Embryonic facial prominence (tissue), 1 donor: ENCODE data around the gene HNRNPUL1.

ENCODE experiments used
- DNase-seq: peaks from one replicate; pipeline ENCODE4 v3.0.0-alpha.2; 2016; ENCODE audit errors: extremely low spot score

HNRNPUL1 gene

DNA sequence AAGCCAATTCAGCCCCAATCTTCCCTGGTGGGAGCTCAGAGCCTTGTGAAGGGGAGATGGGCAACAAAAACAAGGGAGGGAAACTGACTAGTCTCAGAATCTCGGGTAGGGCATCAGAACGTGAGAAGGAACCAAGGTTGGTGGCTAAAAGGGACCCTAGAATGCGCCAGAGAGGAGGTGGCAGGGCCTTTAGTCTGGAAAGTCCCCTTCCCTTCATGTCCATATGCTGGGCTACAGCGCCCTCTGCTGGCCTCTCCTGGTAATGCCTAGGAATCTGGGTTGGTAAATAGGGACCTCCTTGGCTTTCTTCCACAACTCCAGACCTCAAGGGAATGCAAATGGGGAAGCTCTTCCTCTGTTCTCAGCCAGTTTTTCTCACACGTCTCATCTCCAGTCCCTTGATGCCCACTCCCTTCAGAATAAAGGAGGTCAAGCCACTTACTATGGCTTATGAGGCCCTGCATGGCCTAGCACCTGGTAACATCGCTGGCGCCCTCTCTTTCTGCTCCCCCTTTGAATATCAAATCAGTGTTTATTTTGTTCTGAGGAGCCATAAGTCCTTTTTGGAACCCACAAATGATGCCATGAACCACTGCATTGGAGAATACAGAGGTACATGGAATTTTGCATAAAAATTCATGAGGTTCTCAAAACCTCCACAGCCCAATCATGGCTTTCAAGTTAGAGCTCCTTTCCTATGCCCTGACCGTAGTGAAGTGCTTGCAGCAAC lies 44.4 kb downstream of the HNRNPUL1 start:
- peak; percentile 69 for DNase-seq

DNA sequence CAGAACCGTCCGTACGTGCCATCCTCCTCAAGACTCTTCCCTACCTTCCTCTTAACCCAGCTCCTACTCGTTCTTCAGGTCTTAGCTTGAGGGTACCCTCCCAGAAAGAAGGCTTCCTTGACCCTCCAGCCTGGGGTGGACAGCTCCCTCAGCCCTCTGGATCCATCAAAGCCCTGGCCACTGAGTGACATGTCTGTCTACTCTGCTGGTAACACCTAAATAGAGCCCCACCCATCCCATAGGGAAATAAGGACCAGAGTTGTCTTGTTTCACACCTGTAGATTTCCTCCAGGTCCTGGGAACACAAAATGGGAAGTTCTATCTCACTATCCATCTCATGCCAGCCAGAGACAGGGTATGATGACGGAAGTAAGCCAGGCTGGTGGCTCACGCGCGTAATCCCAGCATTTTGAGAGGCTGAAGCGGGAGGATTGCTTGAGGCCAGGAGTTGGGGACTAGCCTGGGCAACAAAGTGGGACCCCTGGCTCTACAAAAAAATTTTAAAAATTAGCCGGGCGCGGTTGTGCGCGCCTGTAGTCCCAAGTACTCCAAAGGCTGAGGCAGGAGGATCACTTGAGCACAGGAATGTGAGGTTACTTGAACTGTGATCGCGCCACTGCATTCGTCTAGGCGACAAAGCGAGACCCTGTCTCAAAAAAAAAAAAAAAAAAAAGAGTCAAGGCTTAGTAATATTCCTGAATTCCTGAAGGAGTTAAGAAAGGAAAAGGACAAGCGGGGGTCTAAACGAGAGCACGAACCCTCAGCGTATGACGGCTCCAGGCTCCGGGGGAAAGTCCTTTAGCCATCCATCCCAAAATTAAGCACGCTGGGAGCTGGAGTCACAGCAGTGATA lies 45.2 kb downstream of the HNRNPUL1 start:
- no peak for DNase-seq

DNA sequence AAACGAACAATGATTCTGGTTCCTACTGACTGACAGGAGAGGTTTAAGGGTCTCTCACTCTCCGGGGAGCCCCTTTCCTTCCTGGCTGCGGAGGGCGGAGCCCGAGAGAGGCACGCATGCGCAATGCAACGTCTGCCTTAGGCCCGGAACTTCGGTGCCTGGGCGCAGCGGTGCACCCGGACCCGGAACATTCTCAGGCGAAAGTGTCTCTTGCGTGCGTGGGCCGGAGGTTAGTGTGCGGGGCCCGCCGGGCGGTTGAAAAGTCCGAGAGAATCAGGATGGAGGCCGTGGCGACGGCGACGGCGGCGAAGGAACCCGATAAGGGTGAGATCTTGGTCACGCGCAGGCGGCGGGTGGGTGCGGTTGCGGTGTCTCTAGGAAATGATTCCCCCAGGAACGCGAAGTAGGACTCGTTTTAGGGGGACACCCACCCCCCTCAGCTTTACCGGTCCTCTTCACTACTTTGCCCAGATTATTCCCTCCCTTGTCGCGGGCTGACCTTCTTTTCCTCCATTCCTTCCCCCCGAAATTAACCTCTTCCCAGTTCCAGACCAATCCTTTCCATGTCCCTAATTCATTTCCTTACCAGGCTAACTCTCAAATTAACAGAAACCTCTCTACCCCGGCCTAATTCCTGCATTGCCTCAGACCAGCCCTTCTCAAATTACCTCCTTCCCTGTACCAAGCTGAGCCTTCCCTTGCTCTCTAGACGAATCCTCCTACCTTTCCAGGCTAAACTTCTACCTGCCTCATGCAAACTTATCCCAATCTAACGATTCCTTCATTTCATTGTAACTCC lies 46.1 kb downstream of the HNRNPUL1 start, which contains the start of gene CCDC97:
Gene CCDC97, plus strand, starts transcription at position 140 of the 799 bp plus-strand sequence. Its CDS starts 139 bp downstream, at position 279.
- DNase-seq = peak; percentile 79

DNA sequence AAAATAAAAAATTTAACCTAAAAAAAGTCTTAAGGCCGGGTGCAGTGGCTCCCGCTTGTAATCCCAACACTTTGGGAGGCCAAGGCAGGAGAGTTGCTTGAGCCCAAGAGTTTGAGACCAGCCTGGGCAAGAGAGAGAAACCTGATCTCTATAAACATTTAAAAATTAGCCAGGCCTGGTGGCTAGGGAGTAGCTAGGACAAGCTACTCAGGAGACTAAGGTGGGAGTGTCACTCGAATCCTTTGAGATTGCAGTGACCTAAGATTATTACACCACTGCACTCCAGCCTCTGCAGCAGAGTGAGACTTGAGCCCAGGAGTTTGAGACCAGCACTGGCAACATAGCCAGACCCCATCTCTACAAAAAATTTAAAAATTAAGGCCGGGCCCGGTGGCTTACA lies 46.9 kb downstream of the HNRNPUL1 start:
- no peak for DNase-seq

DNA sequence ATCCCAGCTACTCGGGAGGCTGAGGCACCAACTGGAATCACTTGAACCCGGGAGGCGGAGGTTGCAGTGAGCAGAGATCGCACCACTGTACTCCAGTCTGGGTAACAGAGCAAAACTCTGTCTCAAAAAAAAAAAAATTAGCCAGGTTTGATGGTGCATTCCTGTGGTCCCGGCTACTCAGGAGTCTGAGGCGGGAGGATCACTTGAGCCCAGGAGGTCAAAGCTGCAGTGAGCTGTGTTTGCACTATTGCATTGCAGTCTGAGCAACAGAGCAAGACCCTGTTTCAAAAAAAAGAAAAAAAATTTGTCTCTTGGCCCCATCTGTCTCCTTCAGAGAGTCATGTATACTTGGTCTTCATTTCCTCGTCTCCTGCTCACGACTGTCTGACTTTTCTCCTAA lies 47.4 kb downstream of the HNRNPUL1 start:
- no peak for DNase-seq

DNA sequence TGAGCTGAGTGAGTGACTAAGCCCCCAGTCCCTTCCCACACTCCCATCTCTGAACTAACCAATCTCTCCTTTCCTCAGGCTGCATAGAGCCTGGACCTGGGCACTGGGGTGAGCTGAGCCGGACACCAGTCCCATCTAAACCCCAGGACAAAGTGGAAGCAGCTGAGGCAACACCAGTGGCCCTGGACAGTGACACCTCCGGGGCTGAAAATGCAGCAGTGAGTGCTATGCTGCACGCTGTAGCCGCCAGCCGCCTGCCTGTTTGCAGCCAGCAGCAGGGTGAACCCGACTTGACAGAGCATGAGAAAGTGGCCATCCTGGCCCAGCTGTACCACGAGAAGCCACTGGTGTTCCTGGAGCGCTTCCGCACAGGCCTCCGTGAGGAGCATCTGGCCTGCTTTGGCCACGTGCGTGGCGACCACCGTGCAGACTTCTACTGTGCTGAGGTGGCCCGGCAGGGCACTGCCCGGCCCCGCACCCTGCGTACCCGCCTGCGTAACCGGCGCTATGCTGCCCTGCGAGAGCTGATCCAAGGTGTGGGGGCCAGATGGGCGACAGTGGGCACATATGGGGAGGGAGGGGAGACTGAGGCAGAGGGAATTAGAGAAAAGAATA lies 52.2 kb downstream of the HNRNPUL1 start:
- no peak for DNase-seq

DNA sequence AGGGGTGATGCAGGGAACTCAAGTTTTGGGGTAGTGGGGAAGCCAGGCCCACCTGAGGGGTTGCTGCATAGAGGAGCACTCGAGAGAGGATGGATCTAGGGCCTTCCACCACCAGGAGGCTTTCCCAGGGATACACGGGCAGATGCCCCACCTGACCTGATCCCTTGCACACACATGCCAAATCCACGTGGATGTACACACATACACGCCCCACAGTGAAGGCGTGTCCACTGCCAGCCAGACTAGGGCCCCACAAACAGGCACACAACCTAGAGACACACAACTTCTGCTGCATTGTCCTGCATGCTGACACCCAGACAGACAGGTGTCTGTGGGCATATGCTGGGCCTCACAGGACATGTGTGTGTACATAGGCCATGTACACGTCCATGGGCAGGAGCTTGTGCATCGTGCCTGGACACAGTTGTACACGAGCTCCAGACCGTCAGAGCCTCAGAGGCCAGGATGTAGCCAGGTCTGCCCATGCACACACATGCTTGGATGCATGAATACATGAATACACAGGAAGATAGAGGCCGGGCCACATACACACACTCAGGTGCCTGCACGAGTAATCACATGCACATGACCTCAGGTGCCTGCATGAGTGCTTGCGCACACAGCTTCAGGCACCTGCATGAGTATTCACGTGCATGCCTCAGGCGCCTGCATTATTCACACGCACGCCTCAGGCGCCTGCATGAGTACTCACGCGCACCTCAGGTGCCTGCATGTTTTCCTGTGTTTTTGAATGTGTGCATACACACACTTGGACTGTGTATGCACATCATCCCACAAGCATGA lies 54.7 kb downstream of the HNRNPUL1 start:
- DNase-seq = no peak

DNA sequence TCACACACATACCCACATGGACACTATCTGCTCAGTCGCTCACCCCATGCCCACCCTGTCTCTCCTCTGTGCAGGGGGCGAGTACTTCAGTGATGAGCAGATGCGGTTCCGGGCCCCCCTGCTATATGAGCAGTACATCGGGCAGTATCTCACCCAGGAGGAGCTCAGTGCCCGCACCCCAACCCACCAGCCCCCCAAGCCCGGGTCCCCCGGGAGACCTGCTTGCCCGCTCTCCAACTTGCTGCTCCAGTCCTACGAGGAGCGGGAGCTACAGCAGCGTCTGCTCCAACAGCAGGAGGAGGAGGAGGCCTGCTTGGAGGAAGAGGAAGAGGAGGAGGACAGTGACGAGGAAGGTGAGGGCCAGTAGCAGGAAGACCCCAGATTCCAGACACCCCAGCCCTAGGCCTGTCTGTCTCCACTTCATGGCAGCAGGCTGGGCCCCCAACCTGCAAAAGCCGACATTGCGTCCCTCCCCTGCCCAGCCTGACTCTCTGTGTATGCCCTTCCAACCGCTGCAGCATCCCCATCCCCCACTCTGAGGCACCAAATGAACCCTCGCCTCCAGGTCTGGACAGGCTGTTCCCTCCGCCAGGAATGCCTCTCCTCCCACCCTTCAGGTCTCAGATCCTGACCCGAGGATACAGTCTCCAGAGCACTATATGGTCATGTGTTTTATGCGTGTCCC lies 55.5 kb downstream of the HNRNPUL1 start:
- DNase-seq = no peak

DNA sequence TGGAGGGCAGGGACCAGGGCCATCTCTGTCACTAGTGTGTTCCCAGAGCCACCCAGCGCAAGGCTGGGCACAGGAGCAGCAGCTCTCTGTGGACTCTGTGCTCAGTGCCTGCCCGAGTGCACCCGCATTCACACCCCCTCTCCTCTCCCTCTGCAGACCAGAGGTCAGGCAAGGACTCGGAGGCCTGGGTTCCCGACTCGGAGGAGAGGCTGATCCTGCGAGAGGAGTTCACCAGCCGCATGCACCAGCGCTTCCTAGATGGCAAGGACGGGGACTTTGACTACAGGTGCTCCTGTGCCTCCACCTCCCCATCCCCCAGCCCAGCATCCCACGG lies 56.0 kb downstream of the HNRNPUL1 start:
- no peak for DNase-seq

DNA sequence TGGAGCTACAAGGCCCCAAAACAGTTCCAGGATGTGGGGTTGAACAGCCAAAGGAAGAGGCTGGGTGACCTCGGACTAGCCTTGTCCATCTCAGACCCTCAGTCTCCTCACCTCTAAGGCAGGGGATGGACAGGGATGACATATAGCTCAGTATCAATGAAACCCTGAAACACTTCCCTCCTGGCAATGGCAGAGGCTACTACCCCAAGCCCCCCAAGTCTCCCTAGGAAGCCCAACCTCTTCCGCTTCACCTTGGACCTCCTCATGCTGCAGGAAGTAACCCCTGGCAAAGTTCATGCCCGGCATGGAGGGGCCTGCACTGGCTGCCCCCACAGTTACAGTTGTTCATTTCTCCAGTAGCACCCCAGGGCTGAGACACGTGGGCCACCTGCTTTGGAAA lies 56.4 kb downstream of the HNRNPUL1 start:
- no peak for DNase-seq

DNA sequence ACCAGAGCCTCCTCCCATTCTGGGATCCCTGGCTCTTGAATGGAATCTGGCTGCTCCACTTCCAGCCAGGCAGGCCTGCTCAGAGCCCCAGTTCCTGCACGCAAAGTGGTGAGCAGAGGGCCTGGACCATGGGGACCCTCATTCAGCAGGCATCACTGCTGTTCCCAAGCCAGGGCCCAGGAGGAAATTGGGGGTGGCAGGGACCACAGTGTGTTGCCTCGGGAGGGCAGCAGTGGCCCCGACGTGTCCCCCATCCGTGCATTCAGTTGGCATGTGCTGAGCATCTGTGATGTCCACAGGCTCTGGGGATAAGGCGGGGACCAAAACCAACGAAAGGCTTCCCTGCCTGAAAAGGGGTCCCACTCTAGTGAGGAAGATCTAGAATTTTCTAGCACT lies 57.0 kb downstream of the HNRNPUL1 start:
- no peak for DNase-seq

DNA sequence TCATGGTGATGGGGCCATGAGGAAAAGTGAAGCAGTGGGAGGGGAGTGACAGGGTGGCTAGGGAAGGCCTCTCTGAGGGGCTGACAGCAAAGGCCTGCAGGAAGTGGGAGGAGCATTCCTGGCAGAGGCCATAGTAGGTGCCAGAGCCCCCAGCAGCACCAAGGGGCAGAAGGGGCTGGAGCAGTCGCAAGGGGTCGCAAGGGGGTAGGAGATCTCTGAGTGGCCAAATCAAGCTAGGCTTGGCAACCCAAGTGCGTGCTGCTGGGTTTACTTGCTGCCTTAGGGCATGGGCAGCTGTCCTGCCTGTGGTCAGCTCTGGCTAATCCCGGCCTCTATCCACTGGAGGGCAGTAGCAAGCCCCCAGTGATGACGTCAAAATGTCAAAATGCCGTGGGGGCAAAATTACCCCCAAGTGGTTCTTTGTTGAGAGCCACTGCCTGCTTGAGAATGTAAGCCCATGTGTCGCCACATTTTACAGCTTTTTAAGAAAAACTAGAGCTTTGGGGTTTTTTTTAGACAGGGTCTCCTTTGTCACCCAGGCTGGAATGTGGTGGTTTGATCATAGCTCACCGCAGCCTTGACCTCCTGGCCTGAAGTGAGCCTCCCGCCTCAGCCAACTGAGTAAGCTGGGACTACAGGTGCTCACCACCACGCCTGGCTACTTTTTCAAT lies 57.6 kb downstream of the HNRNPUL1 start:
- no peak for DNase-seq

DNA sequence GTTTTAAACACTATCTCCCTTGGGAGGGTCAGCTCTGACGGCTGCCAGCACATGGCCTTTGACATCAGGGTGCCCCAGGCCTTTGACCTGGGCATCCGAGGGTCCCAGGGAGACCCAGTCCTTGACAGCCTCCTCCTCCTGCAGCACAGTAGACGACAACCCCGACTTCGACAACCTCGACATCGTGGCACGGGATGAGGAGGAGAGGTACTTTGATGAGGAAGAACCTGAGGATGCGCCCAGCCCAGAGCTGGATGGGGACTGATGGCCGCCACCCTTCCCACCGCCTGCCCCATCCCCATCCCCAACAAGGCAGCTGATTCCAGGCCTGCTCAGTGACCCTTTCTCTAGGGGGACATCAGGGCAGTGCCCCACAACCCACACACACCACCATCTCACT lies 58.3 kb downstream of the HNRNPUL1 start:
- DNase-seq = no peak

DNA sequence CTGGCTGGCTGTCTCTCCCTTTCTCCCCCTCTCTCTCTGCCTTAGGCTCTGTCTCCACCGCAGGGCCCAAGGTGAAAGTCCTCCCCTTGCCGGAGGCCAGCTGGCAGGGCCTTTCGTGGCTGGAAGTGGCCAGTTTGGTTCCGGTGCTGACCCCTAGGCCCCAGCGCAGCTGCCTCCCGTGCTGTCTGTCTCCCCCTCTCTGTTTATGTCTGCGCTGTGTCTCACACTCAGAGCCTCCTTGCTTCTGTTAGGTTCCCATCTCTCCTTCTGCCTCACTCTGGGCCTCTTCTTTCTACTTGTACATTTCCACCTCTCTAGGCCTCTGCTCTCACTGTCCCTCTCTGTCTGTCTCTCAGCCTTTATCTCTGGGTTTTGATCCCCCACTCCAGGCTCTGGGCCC lies 58.9 kb downstream of the HNRNPUL1 start:
- DNase-seq = no peak

DNA sequence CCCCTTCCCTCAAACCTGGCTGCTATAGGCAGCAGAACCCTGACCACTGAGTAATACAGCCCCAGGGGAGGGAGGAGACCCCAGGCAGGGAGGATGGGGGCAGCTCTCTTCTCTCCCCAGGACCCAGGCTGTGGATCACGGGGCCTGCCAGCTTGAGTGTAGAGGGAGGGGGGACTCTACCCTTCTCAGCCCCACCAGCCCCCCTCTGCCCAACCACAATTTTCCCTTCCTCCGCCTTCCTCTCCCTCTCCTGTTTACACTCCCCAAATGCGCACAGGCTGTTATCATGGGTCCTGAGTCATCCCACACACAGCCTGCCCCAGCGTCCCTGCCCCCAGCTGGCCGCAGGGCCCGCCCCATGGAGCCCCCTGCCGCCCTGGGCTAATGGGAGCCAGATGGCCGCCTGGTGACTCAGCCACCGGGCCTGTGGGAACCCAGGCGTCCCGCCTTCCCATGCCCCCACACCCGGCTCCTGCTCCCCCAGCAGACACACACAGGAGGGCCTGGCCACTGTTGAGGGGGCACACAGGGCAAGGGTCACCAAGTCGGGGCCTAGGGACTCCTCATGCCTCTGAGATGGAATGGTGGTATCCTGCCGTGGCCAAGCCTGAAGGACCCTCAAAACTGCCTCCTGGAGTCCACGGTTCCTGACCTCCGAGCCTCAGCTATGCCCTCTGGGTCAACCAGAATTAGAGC lies 59.4 kb downstream of the HNRNPUL1 start:
- DNase-seq = no peak

DNA sequence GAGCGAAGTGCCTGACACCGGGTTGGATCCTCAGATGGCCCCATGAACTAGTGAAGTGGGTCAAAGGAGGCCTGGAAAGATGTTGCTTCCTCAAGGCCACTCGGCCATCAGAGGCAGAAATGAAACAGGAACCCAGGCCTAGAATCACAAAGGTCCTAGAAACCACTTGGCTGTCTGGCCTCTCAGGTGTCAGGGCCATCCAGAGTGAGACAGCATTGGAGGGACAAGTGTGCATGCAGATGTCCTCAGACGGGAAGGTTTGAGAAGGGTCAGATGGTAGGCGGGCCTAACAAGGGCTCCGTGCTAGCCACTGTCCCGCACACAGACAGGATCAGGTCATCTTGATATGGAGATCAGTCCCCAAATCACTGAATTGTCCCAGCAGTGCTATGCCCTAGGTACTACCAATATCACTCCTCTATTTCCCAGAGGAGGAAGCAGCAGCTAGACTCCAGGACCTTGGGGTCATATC lies 60.1 kb downstream of the HNRNPUL1 start:
- DNase-seq = no peak

DNA sequence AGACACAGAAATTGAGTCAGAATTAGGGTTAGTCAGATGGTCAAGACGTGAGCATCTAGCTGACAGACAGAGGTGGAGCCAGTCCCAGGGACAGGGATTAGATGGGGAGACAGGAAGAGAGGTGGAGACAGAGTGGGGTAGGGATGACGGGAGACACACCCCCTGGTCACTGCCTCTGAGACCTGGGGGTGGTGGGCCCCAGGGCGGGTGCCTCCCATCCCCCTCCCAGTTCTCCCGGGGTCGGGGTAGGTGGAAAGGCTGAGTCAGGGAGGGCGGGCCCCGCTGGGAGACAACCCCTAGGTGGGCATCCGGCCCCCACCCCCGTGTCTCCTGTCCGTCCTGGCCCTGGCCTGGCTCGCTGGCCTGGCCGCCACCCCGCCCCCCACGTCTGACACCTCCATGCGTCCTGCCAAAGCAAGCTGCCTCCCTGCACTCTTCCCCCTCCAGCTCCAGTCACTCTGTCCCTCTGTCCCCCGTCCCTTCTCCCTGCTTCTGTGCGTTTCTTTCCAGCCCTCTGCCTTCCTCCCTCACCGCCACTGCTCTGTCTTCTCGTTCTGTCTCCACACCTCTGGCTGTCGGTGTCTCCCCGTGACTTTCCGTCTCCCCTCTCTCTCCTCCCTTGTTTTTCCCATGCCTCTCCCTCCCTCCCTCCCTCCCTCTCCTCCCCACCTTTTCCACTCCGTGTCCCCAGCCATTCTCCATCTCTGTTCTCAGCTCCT lies 60.9 kb downstream of the HNRNPUL1 start:
- DNase-seq = no peak

DNA sequence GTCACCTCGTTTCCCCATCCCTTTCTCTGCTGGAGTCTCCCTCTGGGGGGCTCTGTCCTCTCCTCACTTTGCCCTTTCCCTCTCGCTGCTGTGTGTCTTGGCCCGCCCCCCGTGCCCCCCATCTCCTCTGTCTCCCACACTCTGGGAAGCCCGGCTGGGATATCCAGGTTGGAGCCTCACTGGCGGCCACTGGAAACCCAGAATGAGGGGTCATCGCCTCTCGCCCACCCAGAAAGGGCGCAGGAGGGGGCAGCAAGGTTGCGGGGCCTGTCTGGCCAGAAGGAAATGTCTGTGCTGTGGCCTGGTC lies 61.4 kb downstream of the HNRNPUL1 start:
- no peak for DNase-seq
